ENCODE results near the gene IL17REL. TPM values are rescaled to one million over a fixed set of nuclear protein-coding genes. Genes with fewer than 3 reads are reported as not detected.

Gene IL17REL
- total RNA-seq, 1 donor from 2014 or later: not detected

- Histone ChIP-seq H3K9ac (ENCODE audit: low read length) (no peak overlapping the region), H3K27ac (ENCODE audit: low read depth, low read length) (no peak overlapping the region), H3K9me3 (ENCODE audit: insufficient read depth, low read depth, low read length) (peaks cover 14% of the 10 kb centered on the region), H3K4me1 (ENCODE audit: insufficient read depth, low read length) (no peaks in the 10 kb centered on the region), H3K27me3 (ENCODE audit: insufficient read depth, low read length) (peaks cover 12% of the 10 kb centered on the region), H3K79me2 (ENCODE audit: insufficient read depth, low read length) (no peaks in the 10 kb centered on the region), H3K36me3 (ENCODE audit: insufficient read depth, low read length) (no peaks in the 10 kb centered on the region), H4K20me1 (ENCODE audit: insufficient read depth, low read length) (no peaks in the 10 kb centered on the region), H2AFZ (ENCODE audit: low read depth, low read length) (no peak overlapping the region), H3K4me2 (ENCODE audit: low read length) (no peak overlapping the region), H3K4me3 (ENCODE audit: insufficient read depth, low read depth, low read length) (no peak overlapping the region)
- peaks cover 6% of the 10 kb centered on the region for H3K9me3 Mint-ChIP-seq (ENCODE audit: unreplicated experiment)
- H3K4me3 Mint-ChIP-seq (ENCODE audit: unreplicated experiment): no peak overlapping the region
- peaks cover 35% of the 10 kb centered on the region for H3K27me3 Mint-ChIP-seq (ENCODE audit: low read depth, unreplicated experiment)
- FAIRE-seq (no peak), DNase-seq (ENCODE audit: low read depth) (no peak)
- H3K36me3 Mint-ChIP-seq (ENCODE audit: low read depth, unreplicated experiment): peaks cover 4% of the 10 kb centered on the region
- peaks cover 2% of the 10 kb centered on the region for H3K4me1 Mint-ChIP-seq (ENCODE audit: low read depth, unreplicated experiment)
- no peak overlapping the region for H3K27ac Mint-ChIP-seq (ENCODE audit: unreplicated experiment)
- no peak for TF ChIP-seq EZH2 (IDR thresholded peaks at IDR 0.05; ENCODE audit: insufficient read depth, low read length)
- TF ChIP-seq CTCF (IDR thresholded peaks at IDR 0.05; ENCODE audit: insufficient read depth, low read depth, low read length): no peak
These were observed 44.9 kb upstream of the IL17REL start for GRCh38 chr22:50057278-50058060.

DNA sequence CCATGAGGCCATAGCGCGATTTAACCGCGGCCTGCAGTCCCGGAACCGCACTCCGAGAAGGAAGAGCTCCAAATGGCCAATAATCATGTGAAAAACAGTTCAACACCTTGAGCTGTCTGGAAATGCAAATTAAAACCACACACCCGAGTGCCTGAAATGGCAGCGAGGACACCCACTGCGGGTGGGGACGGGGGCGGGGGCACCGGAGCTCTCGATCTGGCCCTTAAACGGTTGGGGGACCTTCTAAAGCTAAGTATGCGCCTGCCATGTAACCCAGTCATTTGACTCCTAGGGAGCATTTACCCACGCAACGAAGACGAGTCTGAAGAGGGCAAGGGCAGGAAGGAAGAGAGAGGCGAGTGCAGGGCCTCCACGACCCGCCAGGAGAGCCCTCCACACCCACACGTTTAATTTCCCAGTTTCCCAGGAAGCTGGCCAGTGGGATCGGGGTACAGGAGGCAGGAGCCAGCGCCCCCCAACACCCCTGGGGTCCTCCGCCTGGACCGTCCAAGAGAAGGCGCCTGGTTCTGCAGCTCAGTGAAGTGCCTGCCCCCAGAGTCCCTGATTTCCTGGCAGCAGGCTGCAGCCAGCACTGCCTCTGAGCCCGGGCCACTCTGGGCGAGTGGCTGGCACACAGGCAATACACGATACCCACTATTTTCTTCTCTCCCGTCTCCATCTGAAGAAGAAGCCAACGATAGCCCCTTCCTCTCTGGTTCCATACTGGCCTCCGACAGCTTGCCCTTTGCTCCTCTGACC lies 43.8 kb upstream of the IL17REL start:
- Mint-ChIP-seq H3K27ac (ENCODE audit: unreplicated experiment) (no peak overlapping the region), H3K4me3 (ENCODE audit: unreplicated experiment) (no peak overlapping the region), H3K9me3 (ENCODE audit: unreplicated experiment) (peaks cover 8% of the 10 kb centered on the region), H3K36me3 (ENCODE audit: low read depth, unreplicated experiment) (peaks cover 4% of the 10 kb centered on the region), H3K4me1 (ENCODE audit: low read depth, unreplicated experiment) (peaks cover 2% of the 10 kb centered on the region), H3K27me3 (ENCODE audit: low read depth, unreplicated experiment) (peaks cover 39% of the 10 kb centered on the region)
- no peaks in the 10 kb centered on the region for H3K79me2 ChIP-seq (ENCODE audit: insufficient read depth, low read length)
- H3K36me3 ChIP-seq (ENCODE audit: insufficient read depth, low read length): no peaks in the 10 kb centered on the region
- no peak for DNase-seq (ENCODE audit: low read depth)
- peaks cover 12% of the 10 kb centered on the region for H3K27me3 ChIP-seq (ENCODE audit: insufficient read depth, low read length)
- no peak overlapping the region for H3K27ac ChIP-seq (ENCODE audit: low read depth, low read length)
- H3K4me1 ChIP-seq (ENCODE audit: insufficient read depth, low read length): no peaks in the 10 kb centered on the region
- FAIRE-seq: no peak
- peaks cover 14% of the 10 kb centered on the region for H3K9me3 ChIP-seq (ENCODE audit: insufficient read depth, low read depth, low read length)
- H2AFZ ChIP-seq (ENCODE audit: low read depth, low read length): no peak overlapping the region
- H3K4me3 ChIP-seq (ENCODE audit: insufficient read depth, low read depth, low read length): no peak overlapping the region
- H4K20me1 ChIP-seq (ENCODE audit: insufficient read depth, low read length): no peaks in the 10 kb centered on the region
- no peak overlapping the region for H3K4me2 ChIP-seq (ENCODE audit: low read length)
- TF ChIP-seq CTCF (IDR thresholded peaks at IDR 0.05; ENCODE audit: insufficient read depth, low read depth, low read length) (no peak), EZH2 (IDR thresholded peaks at IDR 0.05; ENCODE audit: insufficient read depth, low read length) (no peak)
- H3K9ac ChIP-seq (ENCODE audit: low read length): no peak overlapping the region
